DMS153 (cell line): ENCODE results near the gene GPR137.
"Not testable (repeated sequence)": the region's sequence is repeated elsewhere in the genome, so short reads cannot be mapped to it uniquely, and the experiment has no call there.

Experiments
- DNase-seq: peaks from one replicate; lab custom pipeline; 2025; lab: John Stamatoyannopoulos, UW

GPR137 gene

GRCh38 chr11:64284962-64285884 is at the start of gene GPR137:
Gene GPR137 (plus strand): TSS chr11:64285848. CDS start chr11:64286525, 677 bp downstream.
- DNase-seq = peak; percentile 26

GRCh38 chr11:64237484-64237951 is 48.1 kb upstream of the GPR137 start:
- DNase-seq = peak; percentile 98

GRCh38 chr11:64238076-64238475 is 47.6 kb upstream of the GPR137 start:
- DNase-seq = no peak

- DNase-seq = no peak
Measured at GRCh38 chr11:64238999-64239398, 46.6 kb upstream of the GPR137 start.

GRCh38 chr11:64239662-64240434 is 45.8 kb upstream of the GPR137 start:
- peak; percentile 53 for DNase-seq

GRCh38 chr11:64240435-64241240 is 45.0 kb upstream of the GPR137 start, which contains the start of gene FKBP2:
Gene FKBP2 (plus strand): TSS chr11:64241095. CDS start chr11:64242388, 1,293 bp downstream.
- DNase-seq = peak; percentile 95

- peak; percentile 93 for DNase-seq
Measured at GRCh38 chr11:64241241-64241490, 44.5 kb upstream of the GPR137 start.

- no peak for DNase-seq
Measured at GRCh38 chr11:64241491-64242374, 43.9 kb upstream of the GPR137 start.

- DNase-seq = no peak
Measured at GRCh38 chr11:64243236-64243854, 42.3 kb upstream of the GPR137 start.

- no peak for DNase-seq
Measured at GRCh38 chr11:64244107-64244506, 41.5 kb upstream of the GPR137 start.

GRCh38 chr11:64244966-64245365 is 40.7 kb upstream of the GPR137 start:
- DNase-seq = no peak

- no peak for DNase-seq
Measured at GRCh38 chr11:64245401-64245796, 40.2 kb upstream of the GPR137 start.

- peak; percentile 46 for DNase-seq
Measured at GRCh38 chr11:64245797-64246620, 39.6 kb upstream of the GPR137 start.

- DNase-seq = not testable (repeated sequence)
Measured at GRCh38 chr11:64246621-64246870, 39.1 kb upstream of the GPR137 start.

- peak; percentile 61 for DNase-seq
Measured at GRCh38 chr11:64246871-64247728, 38.5 kb upstream of the GPR137 start, which contains the start of gene PPP1R14B. Gene PPP1R14B (minus strand): TSS chr11:64246943. CDS start chr11:64246673, 270 bp downstream.

- DNase-seq = no peak
Measured at GRCh38 chr11:64247729-64248531, 37.7 kb upstream of the GPR137 start.

GRCh38 chr11:64248578-64248977 is 37.1 kb upstream of the GPR137 start:
- no peak for DNase-seq

GRCh38 chr11:64249038-64249437 is 36.6 kb upstream of the GPR137 start:
- no peak for DNase-seq
